ENCODE results near the gene DNAAF1.

DNAAF1 gene

DNA sequence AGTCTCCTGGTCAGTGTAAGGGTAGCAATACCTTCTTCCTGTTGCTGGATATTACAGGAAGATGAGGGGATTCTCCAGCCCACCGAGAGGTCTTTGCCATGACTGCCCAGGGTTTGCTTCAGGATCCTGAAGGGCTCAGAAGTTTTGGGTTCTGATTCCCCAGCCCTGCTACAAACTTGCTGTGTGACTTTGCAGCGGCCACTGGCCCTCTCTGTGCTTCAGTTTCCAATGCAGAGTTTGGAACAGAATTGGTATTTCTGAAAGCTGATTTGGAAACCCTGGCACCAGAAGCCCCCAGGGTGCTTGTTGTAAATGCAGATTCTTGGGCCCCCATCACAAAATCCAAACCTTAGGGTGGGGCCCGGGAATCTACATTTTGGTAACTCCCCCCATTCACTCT lies 80.0 kb downstream of the DNAAF1 start:
- peaks cover 13% of the 10 kb centered on the region for H3K27me3 ChIP-seq (ENCODE audit: low read depth, low read length)
- no peaks in the 10 kb centered on the region for H3K4me1 ChIP-seq (ENCODE audit: low read length)
- no peak overlapping the region for H2AFZ ChIP-seq (ENCODE audit: low read depth, low read length)
- no peaks in the 10 kb centered on the region for H3K9me3 ChIP-seq (ENCODE audit: insufficient read depth, low read length)
- no peak overlapping the region for H3K4me3 ChIP-seq (ENCODE audit: low read length)
- H3K36me3 ChIP-seq (replicated peaks; ENCODE audit: low read depth, low read length) = no peaks in the 10 kb centered on the region
- H4K20me1 ChIP-seq (ENCODE audit: insufficient read depth, low read length) = no peaks in the 10 kb centered on the region
- H3K4me2 ChIP-seq (ENCODE audit: low read length) = no peak overlapping the region
- no peak overlapping the region for H3K9ac ChIP-seq (ENCODE audit: low read length)
- TF ChIP-seq, protein P1, sequence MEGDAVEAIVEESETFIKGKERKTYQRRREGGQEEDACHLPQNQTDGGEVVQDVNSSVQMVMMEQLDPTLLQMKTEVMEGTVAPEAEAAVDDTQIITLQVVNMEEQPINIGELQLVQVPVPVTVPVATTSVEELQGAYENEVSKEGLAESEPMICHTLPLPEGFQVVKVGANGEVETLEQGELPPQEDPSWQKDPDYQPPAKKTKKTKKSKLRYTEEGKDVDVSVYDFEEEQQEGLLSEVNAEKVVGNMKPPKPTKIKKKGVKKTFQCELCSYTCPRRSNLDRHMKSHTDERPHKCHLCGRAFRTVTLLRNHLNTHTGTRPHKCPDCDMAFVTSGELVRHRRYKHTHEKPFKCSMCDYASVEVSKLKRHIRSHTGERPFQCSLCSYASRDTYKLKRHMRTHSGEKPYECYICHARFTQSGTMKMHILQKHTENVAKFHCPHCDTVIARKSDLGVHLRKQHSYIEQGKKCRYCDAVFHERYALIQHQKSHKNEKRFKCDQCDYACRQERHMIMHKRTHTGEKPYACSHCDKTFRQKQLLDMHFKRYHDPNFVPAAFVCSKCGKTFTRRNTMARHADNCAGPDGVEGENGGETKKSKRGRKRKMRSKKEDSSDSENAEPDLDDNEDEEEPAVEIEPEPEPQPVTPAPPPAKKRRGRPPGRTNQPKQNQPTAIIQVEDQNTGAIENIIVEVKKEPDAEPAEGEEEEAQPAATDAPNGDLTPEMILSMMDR (IDR thresholded peaks at IDR 0.05; ENCODE audit: low read depth, low read length) = no peak
- TF ChIP-seq EZH2phosphoT487 (IDR thresholded peaks at IDR 0.05; ENCODE audit: low read depth) = no peak
- H3K79me2 ChIP-seq (ENCODE audit: low read length) = no peaks in the 10 kb centered on the region
- H3K27ac ChIP-seq (ENCODE audit: low read length) = no peak overlapping the region

DNA sequence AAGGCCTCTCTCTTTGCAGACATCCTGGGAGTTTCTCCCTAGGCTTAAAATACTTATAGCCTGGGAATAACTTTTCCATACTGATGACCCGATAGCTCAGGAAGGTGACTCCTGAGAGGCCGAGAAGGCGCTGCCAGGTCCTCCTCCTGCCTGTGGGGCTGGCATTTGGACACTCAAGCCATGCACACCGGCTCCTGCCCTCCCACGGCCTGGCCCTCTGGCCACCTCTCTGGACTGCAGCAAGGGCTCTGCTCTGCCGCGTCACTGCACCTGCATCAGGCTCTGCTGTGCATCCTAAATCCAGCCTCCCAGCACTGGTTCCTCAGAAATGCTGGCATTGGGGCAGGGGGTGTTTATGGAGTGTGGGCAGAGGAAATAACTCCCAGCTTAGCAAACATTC lies 80.5 kb downstream of the DNAAF1 start:
- no peaks in the 10 kb centered on the region for H4K20me1 ChIP-seq (ENCODE audit: insufficient read depth, low read length)
- no peaks in the 10 kb centered on the region for H3K79me2 ChIP-seq (ENCODE audit: low read length)
- no peak overlapping the region for H3K27ac ChIP-seq (ENCODE audit: low read length)
- no peak for TF ChIP-seq EZH2phosphoT487 (IDR thresholded peaks at IDR 0.05; ENCODE audit: low read depth)
- TF ChIP-seq, protein P1 (IDR thresholded peaks at IDR 0.05; ENCODE audit: low read depth, low read length) = no peak
- H3K36me3 ChIP-seq (replicated peaks; ENCODE audit: low read depth, low read length) = no peaks in the 10 kb centered on the region
- H3K9me3 ChIP-seq (ENCODE audit: insufficient read depth, low read length) = no peaks in the 10 kb centered on the region
- no peaks in the 10 kb centered on the region for H3K4me1 ChIP-seq (ENCODE audit: low read length)
- no peak overlapping the region for H3K4me3 ChIP-seq (ENCODE audit: low read length)
- H3K4me2 ChIP-seq (ENCODE audit: low read length) = no peak overlapping the region
- H2AFZ ChIP-seq (ENCODE audit: low read depth, low read length) = no peak overlapping the region
- H3K9ac ChIP-seq (ENCODE audit: low read length) = no peak overlapping the region
- H3K27me3 ChIP-seq (ENCODE audit: low read depth, low read length) = peaks cover 13% of the 10 kb centered on the region

DNA sequence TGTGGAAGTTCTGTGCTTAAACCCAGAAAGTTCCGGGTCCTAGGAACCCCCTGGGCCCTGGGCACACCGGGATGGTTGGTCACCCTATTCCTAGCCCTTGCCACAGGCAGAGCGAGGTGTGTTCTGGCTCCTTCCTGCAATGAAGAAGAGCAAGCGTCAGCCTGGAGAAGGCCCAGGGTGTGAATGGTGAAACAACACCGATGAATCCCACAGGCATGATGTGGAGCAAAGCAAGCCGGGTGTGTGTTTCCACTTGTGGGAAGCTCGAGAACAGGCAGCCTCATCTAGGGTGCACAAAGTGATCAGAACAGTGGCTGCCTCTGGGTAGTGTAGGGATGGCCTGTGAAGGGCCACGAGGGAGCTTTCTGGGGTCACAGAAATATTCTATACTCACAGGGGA lies 80.9 kb downstream of the DNAAF1 start:
- Histone ChIP-seq H3K27ac (ENCODE audit: low read length) (no peak overlapping the region), H3K79me2 (ENCODE audit: low read length) (no peaks in the 10 kb centered on the region), H3K4me1 (ENCODE audit: low read length) (no peaks in the 10 kb centered on the region), H3K4me2 (ENCODE audit: low read length) (no peak overlapping the region), H3K9me3 (ENCODE audit: insufficient read depth, low read length) (no peaks in the 10 kb centered on the region), H3K36me3 (replicated peaks; ENCODE audit: low read depth, low read length) (no peaks in the 10 kb centered on the region), H2AFZ (ENCODE audit: low read depth, low read length) (no peak overlapping the region), H3K9ac (ENCODE audit: low read length) (no peak overlapping the region), H3K4me3 (ENCODE audit: low read length) (no peak overlapping the region), H4K20me1 (ENCODE audit: insufficient read depth, low read length) (no peaks in the 10 kb centered on the region), H3K27me3 (ENCODE audit: low read depth, low read length) (peaks cover 11% of the 10 kb centered on the region)
- TF ChIP-seq, protein P1 (IDR thresholded peaks at IDR 0.05; ENCODE audit: low read depth, low read length) = no peak
- no peak for TF ChIP-seq EZH2phosphoT487 (IDR thresholded peaks at IDR 0.05; ENCODE audit: low read depth)

Measured in OCI-LY3 (cell line).